Activated naive CD4-positive, alpha-beta T cell treated with anti-CD3 and anti-CD28 coated beads, Interleukin-2, amount 50 U/mL, for 16 hours (primary cell): ENCODE results near the gene COQ4.
"Not testable (repeated sequence)": the region's sequence is repeated elsewhere in the genome, so short reads cannot be mapped to it uniquely, and the experiment has no call there.

Experiments used
- DNase-seq: peaks from one replicate; pipeline ENCODE4 v3.0.0-alpha.2; 2020

COQ4 gene

DNA sequence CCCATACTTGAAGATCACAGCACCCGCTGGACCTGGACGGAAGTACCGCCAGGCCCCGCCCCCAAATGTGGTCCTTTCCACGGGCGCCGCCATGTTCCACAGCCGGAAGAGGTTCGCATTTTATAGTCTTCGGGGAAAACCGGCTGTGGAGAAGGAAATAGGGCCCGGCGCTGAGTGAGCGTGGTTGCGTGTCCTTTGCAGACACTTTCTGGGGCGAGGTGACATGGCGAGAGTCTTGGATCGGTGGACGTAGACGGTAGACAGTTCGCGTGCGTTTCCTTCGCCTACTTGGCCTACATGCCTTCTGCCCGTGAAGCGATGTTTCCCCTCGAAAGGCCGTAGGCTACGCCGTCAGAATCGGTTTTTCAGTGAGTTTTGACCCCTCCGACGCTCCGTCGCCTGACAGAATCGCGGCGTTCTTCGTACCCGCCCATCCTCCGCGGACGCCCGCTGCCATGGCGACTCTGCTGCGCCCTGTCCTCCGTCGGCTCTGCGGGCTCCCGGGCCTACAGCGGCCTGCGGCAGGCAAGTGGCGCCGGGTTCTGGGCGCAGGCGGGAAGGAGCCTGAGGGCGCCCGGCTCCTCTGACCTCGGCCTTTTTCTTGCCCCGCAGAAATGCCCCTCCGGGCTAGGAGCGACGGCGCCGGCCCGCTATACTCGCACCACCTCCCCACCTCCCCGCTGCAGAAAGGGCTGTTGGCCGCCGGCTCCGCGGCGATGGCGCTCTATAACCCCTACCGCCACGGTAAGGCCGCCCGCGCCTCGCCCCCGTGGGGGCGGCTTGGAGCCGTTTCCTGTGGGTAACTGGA is at the start of gene COQ4, which contains the start of gene TRUB2:
Gene COQ4 (plus strand): TSS at position 436 of the 808 bp plus-strand sequence. CDS start 20 bp downstream, at position 456.
Gene TRUB2 (minus strand): TSS at position 44 of the 808 bp plus-strand sequence. CDS start 39 bp downstream, at position 5.
- DNase-seq = peak; percentile 94

DNA sequence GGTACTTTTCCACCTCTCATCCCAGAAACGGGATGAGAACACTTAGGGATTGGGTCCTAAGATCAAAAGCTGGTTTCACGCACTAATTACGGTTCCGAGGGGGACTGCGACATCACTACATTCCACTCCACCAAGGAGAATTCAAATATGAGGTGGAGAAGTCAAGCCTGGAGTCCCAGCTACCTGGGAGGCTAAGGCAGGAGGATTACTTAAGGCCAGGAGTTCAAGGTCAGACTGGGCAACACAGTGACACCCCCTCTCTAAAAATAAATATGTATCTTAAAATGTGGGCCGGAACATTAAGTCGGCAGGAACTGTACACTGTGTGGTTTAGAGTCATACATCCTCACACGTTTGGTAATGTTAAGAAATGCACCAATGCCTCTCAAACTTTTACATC is 48.4 kb upstream of the COQ4 start:
- no peak for DNase-seq

DNA sequence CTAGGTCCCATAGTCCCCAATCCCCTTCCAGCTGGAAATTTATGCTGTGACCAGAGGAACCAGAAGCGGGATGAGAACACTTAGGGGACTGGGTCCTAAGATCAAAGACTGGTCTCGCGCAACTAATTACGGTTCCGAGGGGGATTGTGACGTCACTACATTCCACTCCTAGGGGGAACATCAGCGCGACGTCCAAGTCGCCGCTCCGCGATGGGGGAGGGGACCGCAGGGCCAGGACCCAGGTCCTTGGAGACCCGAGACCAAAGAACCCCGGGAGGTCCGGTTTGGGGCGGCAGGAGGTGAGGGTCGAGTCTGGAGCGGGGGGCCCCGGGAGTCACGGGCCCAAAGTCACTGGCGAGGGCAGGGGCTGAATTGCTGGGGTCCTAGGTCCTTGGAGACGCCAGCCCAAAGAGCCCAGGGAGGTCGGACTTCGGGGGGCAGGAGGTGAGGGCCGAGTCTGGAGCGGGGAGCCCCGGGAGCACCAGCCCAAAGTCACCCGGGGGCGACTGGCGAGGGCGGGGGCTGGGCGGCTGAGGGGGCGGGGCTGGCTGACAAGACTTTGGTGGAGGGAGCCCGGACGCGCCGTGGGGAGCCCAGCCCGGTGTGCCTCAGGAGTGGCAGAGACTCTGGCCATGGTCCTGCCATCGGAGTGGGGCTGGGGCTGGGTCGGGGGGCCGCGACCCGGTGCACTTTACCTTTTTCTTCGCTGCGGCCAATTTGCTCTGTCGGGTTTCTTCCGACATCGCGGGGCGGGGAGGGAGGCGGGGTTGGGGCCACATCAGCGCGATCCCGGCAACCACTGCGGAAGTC is 47.2 kb upstream of the COQ4 start, which contains the start of gene GOLGA2:
Gene GOLGA2 (minus strand): TSS at position 810 of the 810 bp plus-strand sequence. CDS start 31 bp downstream, at position 779.
- DNase-seq = no peak

DNA sequence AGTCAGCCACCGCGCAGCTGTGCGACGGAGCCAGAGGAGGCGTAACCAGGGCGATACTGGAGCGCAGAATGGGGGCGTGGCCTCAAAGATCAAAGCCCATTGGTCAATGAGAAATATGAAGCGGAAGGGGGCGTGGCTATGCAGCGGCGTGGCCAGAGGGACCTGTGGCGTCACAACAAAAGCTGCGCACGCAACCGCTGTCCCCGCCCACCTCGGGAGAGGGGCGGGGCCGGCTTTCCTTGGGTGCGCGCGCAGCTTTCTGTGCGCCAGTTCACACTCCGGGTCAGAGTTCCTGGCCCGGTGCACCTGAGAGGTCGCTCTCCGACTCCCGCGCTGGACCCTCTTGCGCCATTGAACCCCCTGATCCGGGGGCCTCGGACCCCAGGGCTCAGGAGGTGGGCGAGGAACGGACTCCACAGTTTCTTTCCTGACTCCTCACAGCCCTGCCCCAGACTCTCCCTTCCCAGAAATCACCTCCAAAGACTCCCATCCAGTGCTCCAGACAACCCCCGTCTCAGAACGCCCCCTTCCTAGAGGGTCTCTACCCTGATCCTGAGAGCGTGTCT is 46.5 kb upstream of the COQ4 start, which contains the start of gene SWI5:
Gene SWI5 (plus strand): TSS at position 269 of the 566 bp plus-strand sequence.
- peak; percentile 100 for DNase-seq

DNA sequence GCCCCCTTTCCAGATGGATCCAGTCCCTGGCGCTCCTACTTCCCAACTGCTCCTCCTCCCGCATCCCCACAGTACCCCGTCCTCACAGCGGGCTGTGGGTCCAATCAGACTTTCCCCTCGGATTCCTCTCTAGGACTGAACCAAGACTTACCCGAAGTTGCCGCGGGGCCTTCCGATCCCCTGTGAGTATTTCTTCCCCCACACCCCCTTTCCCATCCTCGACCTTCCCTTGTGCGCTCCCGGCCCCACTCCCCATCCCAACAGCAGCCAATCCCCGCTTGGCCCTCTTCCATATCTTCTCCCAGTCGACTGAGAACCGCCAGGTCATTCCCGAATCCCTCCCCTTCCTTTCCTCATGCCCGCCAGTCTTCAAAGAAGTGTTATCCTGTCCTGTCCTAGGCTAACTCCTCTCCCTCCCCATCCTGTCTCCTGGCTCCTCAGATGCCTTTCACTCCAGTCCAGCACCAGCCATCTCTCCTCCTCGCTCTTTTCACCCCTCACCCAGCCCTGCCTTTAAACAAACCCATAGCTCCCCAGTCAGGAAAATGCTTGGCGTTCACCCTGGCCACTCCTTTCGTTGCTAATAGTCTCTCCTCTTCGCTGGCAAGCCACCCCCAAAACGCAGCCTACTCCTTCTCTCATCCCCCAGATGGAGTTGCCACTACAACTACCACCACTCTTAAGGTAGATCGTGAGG is 45.9 kb upstream of the COQ4 start:
- no peak for DNase-seq

DNA sequence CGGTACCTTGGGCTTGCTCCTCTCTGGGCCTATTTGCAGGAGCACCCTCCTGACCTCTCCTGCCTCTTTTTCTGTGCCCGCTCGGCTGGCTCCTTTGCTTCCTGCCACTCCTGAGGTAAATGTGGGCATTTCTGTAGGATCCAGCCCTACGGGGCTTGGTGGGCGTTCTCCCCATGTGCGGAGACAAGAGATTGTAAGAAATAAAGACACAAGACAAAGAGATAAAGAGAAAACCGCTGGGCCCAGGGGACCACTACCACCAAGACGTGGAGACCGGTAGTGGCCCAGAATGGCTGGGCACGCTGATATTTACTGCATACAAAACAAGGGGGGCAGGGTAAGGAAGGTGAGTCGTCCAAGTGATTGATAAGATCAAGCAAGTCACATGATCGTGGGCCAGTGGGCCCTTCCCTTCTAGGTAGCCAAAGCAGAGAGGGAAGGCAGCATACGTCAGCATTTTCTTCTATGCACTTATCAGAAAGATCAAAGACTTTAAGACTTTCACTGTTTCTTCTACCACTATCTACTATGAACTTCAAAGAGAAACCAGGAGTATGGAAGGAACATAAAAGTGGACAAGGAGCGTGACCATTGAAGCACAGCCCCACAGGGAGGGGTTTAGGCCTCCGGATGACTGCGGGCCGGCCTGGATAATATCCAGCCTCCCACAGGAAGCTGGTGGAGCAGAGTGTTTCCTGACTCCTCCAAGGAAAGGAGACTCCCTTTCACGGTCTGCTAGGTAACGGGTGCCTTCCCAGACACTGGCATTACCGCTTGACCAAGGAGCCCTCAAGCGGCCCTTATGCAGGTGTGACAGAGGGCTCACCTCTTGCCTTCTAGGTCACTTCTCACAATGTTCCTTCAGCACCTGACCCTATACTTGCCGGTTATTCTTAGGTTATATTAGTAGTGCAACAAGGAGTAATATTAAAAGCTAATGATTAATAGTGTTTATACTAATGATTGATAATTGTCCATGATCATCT is 43.3 kb upstream of the COQ4 start:
- DNase-seq = not testable (repeated sequence)

DNA sequence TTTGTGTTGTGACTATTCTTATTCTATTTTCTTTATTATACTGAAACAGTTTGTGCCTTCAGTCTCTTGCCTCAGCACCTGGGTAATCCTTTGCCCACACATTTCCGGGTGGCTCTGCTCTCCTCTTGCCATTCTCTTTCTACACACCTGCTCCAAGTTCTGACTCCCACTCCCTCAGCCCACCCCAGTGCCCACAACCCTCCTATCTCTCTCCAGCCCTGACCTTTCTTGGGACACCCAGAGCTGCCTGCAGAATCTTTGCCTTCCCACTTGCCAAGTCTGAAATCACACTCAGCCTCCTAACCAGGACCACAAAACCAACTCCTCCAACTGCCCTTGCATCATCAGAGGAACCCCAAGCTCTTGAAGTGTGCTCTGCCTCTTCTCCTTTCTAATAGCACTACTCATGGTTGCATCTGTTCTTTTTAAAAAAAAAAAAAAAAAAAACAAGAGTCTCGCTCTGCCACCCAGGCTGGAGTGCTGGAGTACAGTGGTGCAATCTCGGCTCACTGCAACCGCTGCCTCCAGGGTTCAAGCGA is 42.5 kb upstream of the COQ4 start:
- DNase-seq = no peak

DNA sequence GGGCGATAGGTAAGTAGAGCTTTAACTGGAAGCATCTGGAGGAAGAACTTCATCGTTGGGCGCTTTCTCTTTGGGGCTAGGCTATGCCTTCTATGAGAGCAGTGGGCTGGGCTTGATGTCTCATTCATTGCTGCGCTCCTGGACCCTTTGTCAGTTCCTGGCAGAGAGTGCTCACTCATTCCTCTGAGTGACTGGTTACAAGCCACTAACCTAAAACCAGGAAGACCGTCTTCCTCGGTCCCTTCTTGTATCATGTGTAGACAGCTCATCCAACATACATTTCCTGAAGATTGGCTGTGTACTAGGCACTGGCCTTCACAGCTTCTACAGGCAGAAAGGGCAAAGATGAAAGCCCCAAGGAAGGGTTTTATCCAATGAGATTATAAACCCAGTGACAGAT is 40.1 kb upstream of the COQ4 start:
- no peak for DNase-seq

DNA sequence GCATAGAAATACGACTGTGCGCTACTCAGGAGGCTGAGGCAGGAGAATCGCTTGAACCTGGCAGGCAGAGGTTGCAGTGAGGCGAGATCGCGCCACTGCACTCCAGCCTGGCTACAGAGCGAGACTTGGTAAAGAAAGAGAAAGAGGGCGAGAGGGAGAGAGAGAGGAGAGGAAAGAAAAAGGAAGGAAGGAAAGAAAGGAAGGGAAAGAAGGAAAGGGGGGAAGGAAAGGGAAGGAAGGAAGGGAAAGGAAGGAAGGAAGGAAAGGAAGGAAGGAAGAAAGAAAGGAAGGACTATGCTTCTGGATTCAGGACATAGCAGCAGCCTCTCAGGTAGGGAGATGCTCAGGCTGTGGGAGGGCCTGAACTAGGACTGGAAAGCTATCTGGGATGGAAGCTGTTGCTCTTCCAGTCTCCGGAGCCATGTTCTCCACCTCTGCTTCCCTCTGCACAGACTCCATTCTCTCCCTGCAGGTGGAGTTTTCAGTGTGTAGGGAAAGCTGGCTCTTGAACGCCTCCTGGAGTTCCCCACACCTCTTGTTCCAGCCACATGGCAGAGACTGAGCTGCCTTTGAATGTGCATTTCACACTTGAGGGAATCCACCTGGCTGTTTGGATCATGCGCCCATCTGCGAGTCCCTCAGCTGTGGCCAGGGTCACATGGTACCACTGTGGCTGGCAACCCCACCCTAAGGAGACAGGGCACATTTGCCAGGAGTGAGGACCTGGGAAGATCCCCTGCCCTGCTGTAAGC is 37.4 kb upstream of the COQ4 start:
- no peak for DNase-seq

DNA sequence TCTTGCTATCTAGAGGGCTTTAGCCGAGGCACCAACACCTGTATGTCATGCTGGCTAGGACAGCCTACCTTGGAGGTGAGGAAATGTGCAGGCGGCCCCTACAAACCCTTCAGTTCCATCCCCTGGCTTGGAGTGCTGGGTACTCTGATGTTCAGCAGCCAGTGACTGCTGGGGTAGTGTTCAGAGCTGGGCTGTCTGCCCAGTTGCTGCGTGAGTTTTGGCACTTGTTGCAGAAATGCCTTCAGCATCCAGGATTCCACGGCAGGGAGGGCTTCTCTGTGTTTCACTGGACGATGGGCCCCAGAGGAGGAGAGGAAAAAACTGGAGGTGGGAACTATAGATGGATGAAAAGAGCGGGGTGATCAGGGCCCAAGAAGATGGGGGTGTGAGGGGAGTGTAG is 36.2 kb upstream of the COQ4 start:
- DNase-seq = no peak

DNA sequence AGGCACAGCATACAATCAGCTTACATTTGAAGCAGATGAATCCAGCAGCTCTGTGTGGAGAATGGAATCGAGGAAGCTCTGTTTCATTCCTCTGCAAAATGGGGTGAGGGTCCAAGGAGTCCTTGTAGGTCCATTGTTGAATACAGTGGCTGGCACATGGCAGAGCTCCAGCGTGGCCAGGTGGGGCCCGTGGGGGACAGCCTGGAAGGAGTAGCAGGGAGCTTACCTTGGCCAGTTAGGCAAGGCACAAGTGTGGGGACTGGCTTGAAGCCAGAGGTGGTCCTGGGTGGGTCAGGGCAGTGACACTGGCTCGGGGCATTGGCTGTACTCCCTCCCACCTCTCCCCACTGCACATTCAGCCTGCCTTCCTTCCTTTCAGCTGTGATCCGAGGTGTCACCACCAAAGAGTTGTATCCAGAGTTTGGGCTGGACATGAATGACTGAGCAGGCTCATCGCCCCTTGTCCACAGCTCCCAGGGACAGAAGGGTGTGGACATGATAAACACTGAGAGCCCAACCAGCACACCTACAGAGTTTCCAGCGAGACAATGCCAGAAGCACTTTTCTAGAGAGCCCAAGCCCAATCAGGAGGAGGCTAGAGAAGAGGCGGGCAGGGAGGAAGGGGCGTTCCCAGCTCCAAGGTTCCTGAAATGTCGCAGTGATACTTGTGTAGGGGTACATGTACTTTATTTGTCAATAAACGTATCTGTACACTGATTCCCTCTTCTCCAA is 34.2 kb upstream of the COQ4 start:
- no peak for DNase-seq

DNA sequence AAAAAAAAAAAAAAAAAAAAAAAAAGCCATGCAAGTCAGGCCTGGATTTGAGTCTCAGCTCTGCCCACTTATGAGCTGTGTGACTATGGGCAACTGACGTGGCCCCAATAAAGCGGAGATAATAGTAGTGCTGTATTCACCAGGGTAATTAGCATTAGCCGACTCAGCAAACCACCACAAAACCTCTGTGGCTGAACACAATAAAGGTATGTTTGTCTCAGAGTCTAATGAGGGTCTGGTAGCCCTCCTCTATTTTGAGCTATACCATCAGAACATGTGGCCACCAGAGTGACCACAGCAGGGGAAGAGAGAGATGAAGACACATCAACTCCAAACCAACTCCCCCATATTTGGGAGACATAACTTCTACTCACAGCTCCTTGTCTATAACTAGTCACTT is 30.6 kb upstream of the COQ4 start:
- no peak for DNase-seq

DNA sequence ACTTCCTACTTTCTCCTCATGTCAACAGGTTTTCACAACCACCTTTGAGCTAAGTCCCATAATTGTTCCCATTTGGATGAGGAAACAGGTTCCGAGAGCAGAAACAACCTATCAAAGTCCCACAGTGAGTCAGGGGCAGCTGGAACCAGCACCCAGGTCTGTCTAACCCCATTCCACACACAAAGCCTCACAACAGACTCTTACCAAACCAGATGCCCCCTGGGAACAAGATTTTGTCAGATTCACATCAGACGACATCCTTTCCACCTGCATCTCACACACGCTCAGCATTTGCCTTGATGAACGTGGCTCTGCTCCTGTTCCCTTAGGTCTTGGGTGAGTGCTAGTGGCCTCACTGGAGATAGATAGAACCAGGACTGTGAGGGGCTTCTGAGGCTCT is 29.5 kb upstream of the COQ4 start:
- DNase-seq = no peak

DNA sequence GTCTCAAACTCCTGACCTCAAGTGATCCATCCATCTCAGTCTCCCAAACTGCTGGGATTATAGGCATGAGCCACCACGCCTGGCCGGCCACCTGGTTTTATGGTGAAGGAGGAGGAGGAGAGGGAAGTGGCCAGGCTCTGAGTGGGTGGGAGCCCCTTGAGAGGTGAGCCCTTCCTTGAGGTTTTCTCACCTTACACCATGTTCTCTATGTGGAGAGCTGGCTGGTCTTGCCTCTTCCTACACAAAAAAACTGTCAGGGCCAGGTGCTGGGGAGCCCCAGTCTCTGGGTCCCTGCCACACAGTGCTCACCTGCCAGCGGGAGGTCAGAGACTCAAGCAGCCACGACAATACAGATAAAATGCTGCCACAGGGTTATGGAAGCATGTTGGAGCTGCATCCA is 28.5 kb upstream of the COQ4 start:
- no peak for DNase-seq

DNA sequence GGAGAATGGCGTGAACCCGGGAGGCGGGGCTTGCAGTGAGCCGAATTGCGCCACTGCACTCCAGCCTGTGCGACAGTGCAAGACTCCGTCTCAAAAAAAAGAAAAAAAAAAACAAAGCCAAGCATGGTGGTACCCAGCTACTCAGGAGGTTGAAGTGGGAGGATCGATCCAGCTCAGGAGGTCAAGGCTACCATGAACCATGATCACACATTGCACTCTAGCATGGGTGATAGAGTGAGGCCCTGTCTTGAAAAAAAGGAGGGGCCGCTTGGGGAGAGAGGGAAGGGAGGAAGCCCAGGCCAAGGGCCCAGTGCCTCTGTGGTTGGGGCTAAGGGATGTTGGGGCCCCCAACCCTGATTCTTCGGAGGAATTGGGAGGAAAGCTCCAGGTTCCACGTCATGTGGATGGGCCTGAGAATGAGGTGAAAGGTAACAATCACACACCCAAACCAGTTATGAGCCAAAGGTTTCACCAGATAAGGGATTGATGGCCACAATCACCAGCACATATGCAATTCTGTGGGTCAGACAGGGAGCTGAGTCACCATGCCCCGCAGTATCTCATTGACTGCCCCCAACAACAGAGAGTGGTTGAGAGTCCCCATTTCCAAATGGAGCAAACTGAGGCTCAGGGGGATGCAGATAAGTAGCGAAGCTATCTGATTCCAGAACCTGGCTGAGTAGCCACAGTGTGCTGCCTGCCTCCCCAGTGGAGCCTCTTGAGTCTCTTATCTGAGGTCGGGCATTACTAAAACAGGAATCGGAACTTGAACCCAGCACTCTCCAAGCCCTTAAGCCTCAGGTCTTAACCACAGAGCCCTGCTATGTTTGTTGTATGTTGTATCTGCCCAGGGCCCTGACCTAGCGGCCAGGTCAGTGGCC is 26.1 kb upstream of the COQ4 start:
- no peak for DNase-seq

DNA sequence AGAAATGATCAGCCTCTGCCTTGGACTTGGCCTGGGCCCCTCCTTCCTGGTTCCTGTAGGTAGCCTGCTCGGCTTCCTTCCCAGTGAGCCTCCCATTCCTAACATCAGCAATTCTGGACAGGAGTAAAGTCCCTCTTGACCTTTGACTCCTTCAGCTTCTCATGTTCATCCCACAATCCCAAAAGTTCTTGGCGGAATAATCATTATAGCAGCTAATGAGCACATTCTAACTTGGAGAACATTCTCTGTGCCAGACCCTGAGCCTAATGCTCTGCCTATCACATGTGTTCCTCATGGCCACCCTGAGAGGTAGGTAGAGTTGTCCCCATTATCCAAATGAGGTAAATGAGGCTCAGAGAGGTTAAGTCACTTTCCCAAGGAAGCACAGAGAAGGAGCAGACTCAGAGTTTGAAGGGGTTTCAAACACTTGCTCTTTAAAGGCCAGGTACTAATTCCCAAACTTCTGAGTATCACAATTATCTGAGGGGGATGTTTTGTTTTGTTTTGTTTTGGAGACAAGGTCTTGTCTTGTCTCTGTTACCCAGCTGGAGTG is 25.3 kb upstream of the COQ4 start:
- no peak for DNase-seq

DNA sequence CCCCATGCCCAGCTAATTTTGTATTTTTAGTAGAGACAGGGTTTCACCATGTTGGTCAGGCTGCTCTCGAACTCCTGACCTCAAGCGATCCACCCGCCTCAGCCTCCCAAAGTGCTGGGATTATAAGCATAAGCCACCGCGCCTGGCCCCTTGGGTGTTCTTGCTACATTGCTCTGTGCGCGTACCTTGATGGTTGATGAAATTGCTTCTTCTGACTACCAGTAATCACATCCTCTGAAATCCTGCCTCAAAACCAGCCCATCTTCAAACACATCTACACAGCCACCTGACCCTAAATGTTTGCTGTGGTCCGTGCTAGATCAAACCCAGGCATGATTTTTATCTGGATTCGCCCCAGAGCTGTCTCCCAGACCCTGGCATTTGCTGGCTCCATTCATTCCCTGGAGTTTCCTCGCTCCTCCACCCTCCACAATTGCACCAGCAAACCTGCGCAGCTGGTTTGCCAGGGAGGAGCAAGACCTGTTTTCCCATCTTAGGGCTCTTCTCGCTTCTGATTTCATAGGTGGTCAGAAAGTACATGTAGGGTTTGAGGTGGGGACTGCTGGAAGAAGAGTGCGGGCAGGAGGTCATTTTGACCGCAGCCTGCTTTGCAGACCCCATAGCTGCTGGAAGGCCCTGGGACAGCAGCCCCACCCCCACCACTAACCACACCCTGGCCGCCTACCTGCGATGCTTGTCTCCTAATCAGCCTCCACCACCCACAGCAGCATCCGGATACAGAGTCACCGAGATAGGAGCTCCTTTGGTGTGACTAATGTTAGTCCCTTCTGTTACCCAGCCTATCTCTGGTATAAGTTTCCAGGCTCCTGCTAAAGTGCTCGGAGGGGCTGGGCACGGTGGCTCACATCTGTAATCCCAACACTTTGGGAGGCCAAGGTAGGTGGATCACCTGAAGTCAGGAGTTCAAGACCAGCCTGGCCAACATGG is 23.8 kb upstream of the COQ4 start:
- no peak for DNase-seq
